HepG2 (cell line): ENCODE data around the gene RUNX2. TPM values are rescaled to one million over a fixed set of nuclear protein-coding genes. Genes with fewer than 3 reads are reported as not detected.

Experiments
- ATAC-seq: fragments of 200-7000 bp; cut with Tn5 transposase; 3 replicates; pipeline ENCODE4 v1.9.1; 2020; ENCODE audit warnings: mild to moderate bottlenecking, moderate library complexity
- BruUV-seq: library from RNA; stranded (reverse); fragments of 400-500 nt; replicated peaks from 2 replicates; lab custom pipeline; 2021; lab: Mats Ljungman, UMichigan
- CTCF ChIA-PET: fragments of 300-600 bp; formaldehyde crosslinking; extraction: SDS; loops from one replicate; lab custom pipeline; 2021; ENCODE audit warnings: low total read pairs, inconsistent platforms, low intra/inter-chr PET ratio; lab: Yijun Ruan, JAX
- POLR2A ChIA-PET: fragments of 350-600 bp; sonication (Branson Sonifier 250); formaldehyde crosslinking; loops from one replicate; lab custom pipeline; 2020; ENCODE audit warnings: antibody characterized with exemption, inconsistent platforms; lab: Yijun Ruan, JAX
- DNase-seq: peaks from one replicate; pipeline ENCODE4 v3.0.0-alpha.2; 2015; ENCODE audit warnings: low spot score
- FAIRE-seq: peaks from 3 replicates; lab custom pipeline; 2011; peaks lifted over from hg19 to GRCh38; lab: Jason Lieb, UNC
- H2AFZ ChIP-seq: one replicate; pipeline ENCODE4 v1.6.1; 2011; ENCODE audit warnings: low read length, inconsistent platforms
- H3K27ac ChIP-seq: fragments of 300-600 bp; 3 replicates; pipeline ENCODE4 v1.8.0; 2011; ENCODE audit warnings: mixed run types, mild to moderate bottlenecking, mixed read lengths, low read length, inconsistent platforms; ENCODE audit not compliant: insufficient read depth; ENCODE audit errors: extremely low read length
- H3K27me3 ChIP-seq, 2 experiments: fragments of 200-600 bp in 1 of 2; 2 replicates in 1 of 2; 3 replicates in 1 of 2; pipeline versions ENCODE4 v1.6.0 to v1.8.0; 2011; ENCODE audit warnings: low read length in 2 of 2, mild to moderate bottlenecking in 2 of 2, moderate library complexity in 2 of 2, inconsistent platforms in 1 of 2; ENCODE audit not compliant: insufficient read depth in 2 of 2, control insufficient read depth in 1 of 2
- H3K36me3 ChIP-seq, 2 experiments: fragments of 200-600 bp in 1 of 2; replicated peaks in 1 of 2; 2 replicates in 1 of 2; 3 replicates in 1 of 2; pipeline versions ENCODE4 v1.5.1 to v1.8.0; 2011; ENCODE audit warnings: low read length in 2 of 2, inconsistent platforms in 1 of 2; ENCODE audit not compliant: insufficient read depth in 2 of 2, control insufficient read depth in 1 of 2
- H3K4me1 ChIP-seq: 2 replicates; pipeline ENCODE4 v1.5.1; 2012; ENCODE audit warnings: low read length, inconsistent platforms; ENCODE audit not compliant: insufficient read depth
- H3K4me2 ChIP-seq: 2 replicates; pipeline ENCODE4 v1.6.0; 2011; ENCODE audit warnings: low read depth, low read length, inconsistent platforms
- H3K4me3 ChIP-seq, 3 experiments: fragments of 200-600 bp in 1 of 3; sonication (generic), shearing (Covaris generic) in 1 of 3; replicated peaks in 1 of 3; 2 replicates each; pipeline ENCODE4 v1.5.1; 2011 to 2016; ENCODE audit warnings: low read length in 3 of 3, inconsistent platforms in 2 of 3, low read depth in 2 of 3, mild to moderate bottlenecking in 2 of 3, control low read depth in 1 of 3, mixed read lengths in 1 of 3; ENCODE audit not compliant: insufficient read depth in 1 of 3
- H3K79me2 ChIP-seq: one replicate; pipeline ENCODE4 v1.6.1; 2011; ENCODE audit warnings: low read length, inconsistent platforms; ENCODE audit not compliant: insufficient read depth
- H3K9ac ChIP-seq: 2 replicates; pipeline ENCODE4 v1.6.0; 2011; ENCODE audit warnings: mild to moderate bottlenecking, low read depth, low read length, inconsistent platforms; ENCODE audit not compliant: insufficient read depth
- H3K9me3 ChIP-seq: 2 replicates; pipeline ENCODE4 v1.5.1; 2012; ENCODE audit warnings: mild to moderate bottlenecking, low read length
- H4K20me1 ChIP-seq: 2 replicates; pipeline ENCODE4 v1.6.0; 2011; ENCODE audit warnings: inconsistent platforms, mild to moderate bottlenecking, low read length, moderate library complexity; ENCODE audit not compliant: insufficient read depth
- ATF6 ChIP-seq: sonication (generic); formaldehyde crosslinking; conservative IDR thresholded peaks from 2 replicates; pipeline ENCODE4 v1.4.0; 2020; ENCODE audit warnings: missing genetic modification reagents
- CENPBD1 ChIP-seq: sonication (generic); formaldehyde crosslinking; IDR thresholded peaks from 2 replicates; pipeline ENCODE4 v1.8.0; 2022; ENCODE audit warnings: missing genetic modification reagents, low read depth, mild to moderate bottlenecking, borderline replicate concordance
- FOXO4 ChIP-seq: sonication (generic); formaldehyde crosslinking; conservative IDR thresholded peaks from 2 replicates; pipeline ENCODE4 v1.8.1; 2023; ENCODE audit warnings: missing genetic modification reagents
- HIVEP1 ChIP-seq: sonication (generic); formaldehyde crosslinking; IDR thresholded peaks from 2 replicates; pipeline ENCODE4 v1.4.0; 2020; ENCODE audit warnings: mild to moderate bottlenecking, missing genetic modification reagents
- MYNN ChIP-seq: sonication (generic); formaldehyde crosslinking; IDR thresholded peaks from 2 replicates; pipeline ENCODE4 v1.4.0; 2020; ENCODE audit warnings: mild to moderate bottlenecking, low read depth, missing genetic modification reagents
- NFRKB ChIP-seq: fragments of 450-650 bp; IDR thresholded peaks from 2 replicates; pipeline ENCODE4 v1.6.1; 2017
- YEATS4 ChIP-seq: sonication (generic); formaldehyde crosslinking; IDR thresholded peaks from 2 replicates; pipeline ENCODE4 v1.4.0; 2020; ENCODE audit warnings: missing genetic modification reagents, borderline replicate concordance
- ZFAT ChIP-seq: sonication (generic); formaldehyde crosslinking; conservative IDR thresholded peaks from 2 replicates; pipeline ENCODE4 v1.8.1; 2023; ENCODE audit warnings: missing genetic modification reagents, inconsistent platforms
- ZNF205 ChIP-seq: IDR thresholded peaks from 2 replicates; pipeline ENCODE4 v1.6.1; 2018; ENCODE audit warnings: missing biosample characterization, missing genetic modification reagents
- ZNF251 ChIP-seq: sonication (generic); formaldehyde crosslinking; IDR thresholded peaks from 2 replicates; pipeline ENCODE4 v1.9.0; 2021; ENCODE audit warnings: mild to moderate bottlenecking, missing genetic modification reagents
- ZNF317 ChIP-seq: sonication (generic); formaldehyde crosslinking; IDR thresholded peaks from 2 replicates; pipeline ENCODE4 v1.5.0; 2020; ENCODE audit warnings: mild to moderate bottlenecking, missing genetic modification reagents
- ZNF496 ChIP-seq: sonication (generic); formaldehyde crosslinking; IDR thresholded peaks from 2 replicates; pipeline ENCODE4 v1.8.1; 2023; ENCODE audit warnings: mild to moderate bottlenecking, moderate library complexity, missing genetic modification reagents; ENCODE audit not compliant: insufficient replicate concordance
- ZNF552 ChIP-seq: sonication (generic); formaldehyde crosslinking; IDR thresholded peaks from 2 replicates; pipeline ENCODE4 v1.9.0; 2022; ENCODE audit warnings: missing genetic modification reagents, mild to moderate bottlenecking, borderline replicate concordance
- ZNF609 ChIP-seq: sonication (generic); formaldehyde crosslinking; IDR thresholded peaks from 2 replicates; pipeline ENCODE4 v1.4.0; 2020; ENCODE audit warnings: mild to moderate bottlenecking, missing genetic modification reagents, borderline replicate concordance
- ZNF75D ChIP-seq: sonication (generic); formaldehyde crosslinking; IDR thresholded peaks from 2 replicates; pipeline ENCODE4 v1.8.1; 2023; ENCODE audit warnings: missing genetic modification reagents, mild to moderate bottlenecking, borderline replicate concordance
- WGBS: methylation state at CpG from one replicate; pipeline ENCODE4 v1.1.6; 2017; ENCODE audit warnings: low lambda C conversion rate; 5-methylcytosine and 5-hydroxymethylcytosine counted together
- in situ Hi-C: cut with HindIII; loops from 2 replicates; pipeline ENCODE4 v1.10.0; 2017; ENCODE audit warnings: low pct_unique_long_range_greater_than_20kb; ENCODE audit not compliant: extremely low pct_ligation_motif_present
- intact Hi-C: fragments of 100-400 bp; cut with micrococcal nuclease; formaldehyde crosslinking; loops from one replicate; pipeline ENCODE4 v1.10.0; 2022; ENCODE audit not compliant: unreplicated experiment
- polyA plus RNA-seq, 8 experiments: library from polyadenylated mRNA; depleted of rRNA in 3 of 8; stranded (reverse) in 7 of 8; unstranded in 1 of 8; fragments of >200 nt; fragmentation: Illumina TruSeq in 4 of 8; extraction: Trizol in 4 of 8; gene quantifications; 2 replicates each; pipeline versions ENCODE4 v1.2.1 to v1.2.3, GENCODE V29; 2011 to 2016; ENCODE audit warnings: low read depth in 4 of 8, missing spikeins in 1 of 8, mixed read lengths in 1 of 8; ENCODE audit not compliant: insufficient read depth in 1 of 8
- total RNA-seq, 5 experiments: library from RNA; depleted of rRNA; stranded (reverse); fragments of >200 nt; fragmentation: Illumina TruSeq; extraction: Trizol; gene quantifications; 2 replicates each; pipeline ENCODE4 v1.2.3, GENCODE V29; 2016; ENCODE audit warnings: low read depth in 1 of 5

RUNX2 gene
- total and polyA plus RNA-seq, 2 of the 13 experiments (the other 11 are each of a cell fraction or from before 2014, with no cell fraction given) = not detected

GRCh38 chr6:45637611-45638257, 309.6 kb downstream of the RUNX2 start:
- 33% methylated on average over 7 of the region's 7 CpGs for WGBS
- ATAC-seq (no peak), DNase-seq (no peak), FAIRE-seq (no peak)
- Histone ChIP-seq H3K36me3 (no peaks in the 10 kb centered on the region), H3K4me1 (no peaks in the 10 kb centered on the region), H3K9ac (no peak overlapping the region), H3K4me2 (no peak overlapping the region), H4K20me1 (no peaks in the 10 kb centered on the region), H3K79me2 (no peaks in the 10 kb centered on the region), H2AFZ (no peak overlapping the region), H3K27me3 (peaks cover 0 to 29% of the 10 kb centered on the region in 2 experiments; a peak in 4 of 5 replicates), H3K9me3 (no peaks in the 10 kb centered on the region), H3K4me3 (no peak overlapping the region), H3K27ac (no peak overlapping the region)
- ChIA-PET CTCF (no interaction called here), POLR2A (no interaction called here)
- no TSS peak for BruUV-seq
- no peak for TF ChIP-seq CENPBD1 (CRISPR knock-in tag)
- TF ChIP-seq HIVEP1 (CRISPR knock-in tag) = no peak
- TF ChIP-seq ZNF251 (CRISPR knock-in tag) = no peak
- no peak for TF ChIP-seq ATF6 (CRISPR knock-in tag)
- TF ChIP-seq ZNF205 (CRISPR knock-in tag) = no peak
- no peak for TF ChIP-seq ZNF552
- TF ChIP-seq ZFAT (CRISPR knock-in tag) = no peak
- TF ChIP-seq YEATS4 = no peak
- no peak for TF ChIP-seq MYNN
- no peak for TF ChIP-seq NFRKB
- no peak for TF ChIP-seq ZNF317 (CRISPR knock-in tag)
- no peak for TF ChIP-seq ZNF75D (CRISPR knock-in tag)
- no peak for TF ChIP-seq ZNF496 (CRISPR knock-in tag)
- TF ChIP-seq ZNF609 (CRISPR knock-in tag) = no peak
- no peak for TF ChIP-seq FOXO4 (CRISPR knock-in tag)
- intact Hi-C loops = loop anchor here (10.0 kb wide), 1 partner anchor 1873 kb away; no protein-coding TSS in a partner anchor
- in situ Hi-C loops = no loop called here
